ENCODE data around the gene GRIK4.

Gene GRIK4

DNA sequence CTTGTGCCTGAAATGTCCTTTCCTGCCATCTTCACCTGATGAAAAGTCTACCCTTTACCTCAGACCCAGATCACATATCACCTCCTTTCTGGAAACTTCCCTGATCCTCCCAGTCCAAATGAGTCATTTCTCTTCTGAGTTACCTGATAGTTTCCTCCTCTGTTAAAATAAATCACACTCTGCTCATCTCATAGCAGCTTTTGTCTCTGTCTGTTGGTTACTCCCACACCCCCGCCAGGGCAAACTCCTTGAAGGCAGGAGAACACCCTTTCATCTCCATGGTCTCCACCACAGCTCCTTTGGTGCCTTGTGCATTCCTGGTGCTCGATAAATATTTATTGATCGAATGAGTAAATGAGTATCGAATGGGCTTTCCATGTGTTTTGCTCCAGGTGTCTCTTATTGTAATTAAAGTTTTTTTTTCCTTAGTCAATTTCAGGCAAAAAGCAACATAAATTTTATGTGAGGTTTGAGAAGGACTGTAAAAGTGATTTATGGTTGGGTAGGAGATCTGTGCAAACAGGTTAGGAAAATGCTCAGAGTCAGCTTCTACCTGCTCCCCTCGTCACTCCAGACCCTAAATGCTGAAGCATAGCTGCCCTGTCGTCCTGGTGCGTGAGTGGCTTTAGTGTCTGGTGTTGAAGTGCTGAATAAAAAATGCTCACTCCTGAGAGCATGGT, 178.2 kb downstream of the GRIK4 start:
- no peak for TF ChIP-seq Cebpa-rat (IDR thresholded peaks at IDR 0.05)
- Histone ChIP-seq H3K4me2 (no peak overlapping the region; a peak in 1 of 22 replicates), H3K9ac (no peak overlapping the region), H3K27ac (peak overlapping the region in 1 of 11 experiments; percentile 57; a peak in 1 of 22 replicates), H3K4me3 (no peak overlapping the region), H3K36me3 (no peaks in the 10 kb centered on the region), H4K20me1 (peaks cover 0 to 16% (median 0%) of the 10 kb centered on the region in 11 experiments; a peak in 1 of 22 replicates), H3K9me3 (replicated peaks in 1 of 11) (no peaks in the 10 kb centered on the region), H3K27me3 (peaks cover 0 to 50% (median 0%) of the 10 kb centered on the region in 11 experiments; a peak in 6 of 22 replicates), H3K4me1 (peaks cover 13 to 37% (median 25%) of the 10 kb centered on the region in 10 experiments)

DNA sequence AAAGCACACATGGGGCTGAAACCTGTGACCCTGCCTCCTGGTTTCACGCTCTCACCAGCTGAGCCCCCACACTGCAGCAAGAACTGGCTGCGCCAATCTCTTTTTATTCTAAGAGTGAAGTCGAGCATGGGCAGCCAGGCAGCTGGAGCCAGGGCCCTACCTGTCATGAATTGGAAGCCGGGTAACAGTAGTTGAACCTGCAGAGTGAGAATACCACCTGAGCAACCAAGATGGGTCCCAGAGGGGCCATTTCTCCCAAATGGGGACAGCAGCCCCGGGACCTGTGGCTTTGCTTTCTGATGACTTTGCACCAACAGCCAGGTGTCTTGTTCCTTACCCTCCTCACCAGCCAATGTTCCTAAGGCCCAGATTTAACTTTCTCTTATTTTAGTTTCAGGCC, 178.9 kb downstream of the GRIK4 start:
- no peak for TF ChIP-seq Cebpa-rat (IDR thresholded peaks at IDR 0.05)
- Histone ChIP-seq H3K4me3 (no peak overlapping the region), H3K4me2 (peak overlapping the region in 2 of 11 experiments; percentile 0 to 16; a peak in 1 of 22 replicates), H3K4me1 (peaks cover 13 to 44% (median 31%) of the 10 kb centered on the region in 10 experiments), H3K27ac (no peak overlapping the region), H3K9me3 (replicated peaks in 1 of 11) (no peaks in the 10 kb centered on the region), H3K36me3 (no peaks in the 10 kb centered on the region), H3K9ac (no peak overlapping the region), H3K27me3 (peaks cover 0 to 48% (median 0%) of the 10 kb centered on the region in 11 experiments; a peak in 6 of 22 replicates), H4K20me1 (peaks cover 0 to 11% (median 0%) of the 10 kb centered on the region in 11 experiments; a peak in 1 of 22 replicates)

DNA sequence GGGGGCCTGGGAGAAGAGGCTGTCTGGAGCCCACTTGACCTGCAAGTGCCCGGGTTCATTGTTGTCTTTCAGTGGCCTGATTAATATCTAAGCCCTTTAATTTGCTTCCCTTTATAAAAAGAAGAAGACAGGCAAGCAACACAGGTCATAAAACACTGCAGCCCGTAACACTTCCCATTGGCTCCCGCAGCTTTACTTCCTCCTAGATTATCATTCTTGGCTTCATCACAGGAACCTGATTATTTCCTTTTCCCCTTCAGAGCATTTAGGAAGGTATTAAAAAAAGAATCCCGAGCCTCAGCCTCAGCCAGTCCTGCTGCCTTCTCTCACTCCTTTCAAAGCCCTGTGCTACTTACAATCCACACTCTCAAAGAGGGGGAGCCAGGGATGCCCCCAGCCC, 183.2 kb downstream of the GRIK4 start:
- Histone ChIP-seq H3K27me3 (peaks cover 0 to 15% (median 0%) of the 10 kb centered on the region in 11 experiments; a peak in 5 of 22 replicates), H3K9ac (no peak overlapping the region), H3K4me1 (peaks cover 0 to 58% (median 37%) of the 10 kb centered on the region in 10 experiments; a peak in 17 of 20 replicates), H3K4me3 (no peak overlapping the region), H3K27ac (no peak overlapping the region), H3K9me3 (replicated peaks in 1 of 11) (no peaks in the 10 kb centered on the region), H3K36me3 (no peaks in the 10 kb centered on the region), H4K20me1 (peaks cover 0 to 5% (median 0%) of the 10 kb centered on the region in 11 experiments; a peak in 1 of 22 replicates), H3K4me2 (peak overlapping the region; percentile 6 to 84 (median 62); a peak in 19 of 22 replicates)
- no peak for TF ChIP-seq Cebpa-rat (IDR thresholded peaks at IDR 0.05)

DNA sequence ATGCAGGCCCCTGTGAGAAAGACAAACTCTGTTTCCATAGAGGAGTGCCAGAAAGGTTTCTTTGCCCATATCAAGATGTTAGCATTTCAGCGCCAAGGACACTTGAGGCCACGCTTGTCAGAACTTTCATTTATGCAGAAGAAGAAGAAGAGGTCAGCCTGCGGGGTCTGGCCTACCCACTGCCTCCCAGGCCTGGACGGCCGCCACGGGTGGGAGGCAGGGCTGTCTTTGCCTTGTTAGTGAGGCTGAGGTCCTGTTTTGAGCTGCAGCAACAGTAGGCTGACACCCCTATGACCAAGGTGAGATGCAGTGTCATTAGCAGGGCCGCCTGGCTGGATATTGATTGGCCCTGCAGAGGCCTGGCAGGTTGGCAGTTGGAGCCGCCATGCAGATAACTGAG, 183.9 kb downstream of the GRIK4 start:
- Histone ChIP-seq H4K20me1 (peaks cover 0 to 5% (median 0%) of the 10 kb centered on the region in 11 experiments; a peak in 1 of 22 replicates), H3K9ac (no peak overlapping the region), H3K27me3 (peaks cover 0 to 9% (median 0%) of the 10 kb centered on the region in 11 experiments; a peak in 3 of 22 replicates), H3K36me3 (no peaks in the 10 kb centered on the region), H3K4me2 (peak overlapping the region in 9 of 11 experiments; percentile 42 to 84 (median 64); a peak in 18 of 22 replicates), H3K4me1 (peaks cover 0 to 55% (median 37%) of the 10 kb centered on the region in 10 experiments; a peak in 17 of 20 replicates), H3K27ac (no peak overlapping the region), H3K4me3 (no peak overlapping the region), H3K9me3 (replicated peaks in 1 of 11) (peaks cover 0 to 4% (median 0%) of the 10 kb centered on the region in 11 experiments; a peak in 2 of 22 replicates)
- no peak for TF ChIP-seq Cebpa-rat (IDR thresholded peaks at IDR 0.05)

DNA sequence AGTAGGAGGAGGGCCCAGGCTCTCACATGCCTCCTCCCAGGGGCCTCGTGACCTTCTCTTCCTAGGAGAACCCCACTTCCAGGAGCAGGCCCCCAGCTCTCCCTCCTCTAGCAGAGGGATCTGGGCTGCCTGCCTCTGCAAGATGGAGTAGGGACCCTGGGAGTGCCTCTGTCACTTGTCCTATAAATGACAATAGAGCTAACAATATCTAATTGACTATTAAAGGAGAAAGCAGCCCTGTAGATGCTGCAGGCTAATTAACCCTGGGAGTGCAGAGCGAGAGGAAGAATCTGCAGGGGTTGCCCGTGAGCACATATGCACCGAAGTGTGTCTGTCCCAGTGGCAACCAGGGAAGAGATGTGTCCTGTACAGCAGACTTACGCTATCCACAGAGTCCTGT, 184.4 kb downstream of the GRIK4 start:
- Histone ChIP-seq H3K9me3 (replicated peaks in 1 of 11) (peaks cover under 1 to 9% (median 4%) of the 10 kb centered on the region in 11 experiments; a peak in 16 of 22 replicates), H4K20me1 (peaks cover 0 to 5% (median 0%) of the 10 kb centered on the region in 11 experiments; a peak in 1 of 22 replicates), H3K4me3 (no peak overlapping the region), H3K27ac (no peak overlapping the region), H3K9ac (no peak overlapping the region), H3K4me2 (peak overlapping the region in 6 of 11 experiments; percentile 42 to 68 (median 64); a peak in 6 of 22 replicates), H3K4me1 (peaks cover 0 to 53% (median 37%) of the 10 kb centered on the region in 10 experiments; a peak in 17 of 20 replicates), H3K36me3 (no peaks in the 10 kb centered on the region), H3K27me3 (peaks cover 0 to 7% (median 0%) of the 10 kb centered on the region in 11 experiments; a peak in 2 of 22 replicates)
- TF ChIP-seq Cebpa-rat (IDR thresholded peaks at IDR 0.05): no peak

DNA sequence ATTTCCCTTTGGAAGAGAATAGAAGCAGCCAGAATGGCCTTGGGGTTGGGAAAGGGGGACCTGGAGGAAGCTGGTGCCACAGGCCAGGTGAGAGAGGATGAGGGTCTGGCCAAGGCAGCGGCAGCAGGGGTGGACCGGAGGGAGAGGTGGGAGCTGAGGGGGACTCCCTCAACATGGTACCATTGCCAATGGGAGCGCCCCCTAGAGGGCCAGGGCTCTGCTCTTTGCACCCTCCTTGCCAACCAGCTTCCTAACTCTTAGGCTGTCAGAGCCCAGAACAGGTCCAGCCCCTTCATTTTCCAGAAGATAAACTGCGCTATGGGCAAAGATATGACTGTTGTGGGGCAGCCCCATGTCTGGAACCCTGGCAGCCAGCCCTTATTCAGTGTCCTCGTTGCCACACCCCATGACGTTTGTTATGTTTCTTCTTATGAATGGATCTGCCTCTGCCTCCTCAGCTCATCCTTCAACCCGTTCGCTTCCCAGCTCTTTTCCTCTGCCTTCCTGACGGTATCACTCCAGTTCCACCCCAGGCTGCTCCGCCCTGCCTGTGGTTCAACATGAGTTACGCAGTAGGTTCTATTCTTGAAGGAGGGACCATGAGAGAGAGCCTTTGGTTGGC, 185.2 kb downstream of the GRIK4 start:
- no peaks in the 10 kb centered on the region for H3K36me3 ChIP-seq
- H3K27ac ChIP-seq: no peak overlapping the region
- H3K4me2 ChIP-seq: 0 out of 22 replicates have a peak overlapping the region, but pooled peaks of 1 of the 11 experiments have one; percentile 64
- no peak for TF ChIP-seq Cebpa-rat (IDR thresholded peaks at IDR 0.05)
- H3K9me3 ChIP-seq (replicated peaks in 1 of 11): peaks cover 7 to 15% (median 10%) of the 10 kb centered on the region in 11 experiments; a peak in 18 of 22 replicates
- H3K27me3 ChIP-seq: peaks cover 0 to 3% (median 0%) of the 10 kb centered on the region in 11 experiments; a peak in 1 of 22 replicates
- H4K20me1 ChIP-seq: peaks cover 0 to 5% (median 0%) of the 10 kb centered on the region in 11 experiments; a peak in 1 of 22 replicates
- no peak overlapping the region for H3K4me3 ChIP-seq
- peaks cover 0 to 58% (median 39%) of the 10 kb centered on the region in 10 experiments; a peak in 17 of 20 replicates for H3K4me1 ChIP-seq
- H3K9ac ChIP-seq: no peak overlapping the region

DNA sequence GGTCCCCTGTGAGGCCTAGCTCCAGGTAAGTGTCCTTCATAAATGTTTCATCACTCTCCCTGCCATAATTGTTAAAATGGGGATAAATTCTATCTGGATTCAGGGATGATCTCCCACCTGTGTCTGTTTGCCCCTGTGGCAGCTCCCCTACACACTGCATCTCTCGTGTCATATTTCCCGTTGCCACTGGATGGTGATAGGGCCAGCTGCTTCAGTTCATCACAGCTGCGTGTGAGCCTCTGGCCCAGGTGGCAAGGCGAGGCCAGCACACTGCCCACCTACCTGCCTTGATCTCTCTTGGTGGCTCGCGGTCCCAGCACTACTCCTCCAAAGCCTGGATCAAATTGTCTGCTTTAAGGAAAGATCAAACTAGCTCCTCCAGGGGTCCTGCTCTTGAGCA, 187.4 kb downstream of the GRIK4 start:
- H3K4me1 ChIP-seq: peaks cover 19 to 79% (median 61%) of the 10 kb centered on the region in 10 experiments
- H3K4me3 ChIP-seq: no peak overlapping the region
- no peaks in the 10 kb centered on the region for H3K27me3 ChIP-seq
- peak overlapping the region in 1 of 11 experiments; percentile 9; a peak in 1 of 22 replicates for H3K9ac ChIP-seq
- 0 out of 22 replicates have a peak overlapping the region, but pooled peaks of 2 of the 11 experiments have one; percentile 8 to 24 for H3K27ac ChIP-seq
- peaks cover 7 to 15% (median 10%) of the 10 kb centered on the region in 11 experiments; a peak in 18 of 22 replicates for H3K9me3 ChIP-seq (replicated peaks in 1 of 11)
- H3K4me2 ChIP-seq: peak overlapping the region in 9 of 11 experiments; percentile 13 to 73 (median 62); a peak in 17 of 22 replicates
- peaks cover 0 to 1% (median 0%) of the 10 kb centered on the region in 11 experiments; a peak in 1 of 22 replicates for H4K20me1 ChIP-seq
- no peaks in the 10 kb centered on the region for H3K36me3 ChIP-seq
- no peak for TF ChIP-seq Cebpa-rat (IDR thresholded peaks at IDR 0.05)

DNA sequence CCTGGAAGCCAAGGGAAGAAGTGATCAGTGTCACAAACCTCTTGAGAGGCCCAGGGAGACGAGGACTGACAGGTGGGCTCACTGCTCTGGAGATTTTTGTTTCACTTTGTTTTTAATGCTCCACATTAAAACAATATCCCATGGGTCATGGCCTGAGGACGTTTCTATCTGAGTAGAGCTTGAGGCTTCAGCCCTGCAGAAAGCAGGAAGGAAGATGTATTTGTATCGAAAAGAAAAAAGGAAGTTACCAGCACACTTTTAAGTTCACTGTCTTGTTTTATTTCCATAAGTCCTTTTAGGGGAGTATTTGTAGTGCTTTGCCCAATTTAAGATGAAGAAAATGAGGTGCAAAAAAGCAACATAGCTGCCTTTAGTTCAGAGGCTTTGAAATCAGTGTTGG, 191.1 kb downstream of the GRIK4 start:
- peak overlapping the region in 7 of 11 experiments; percentile 24 to 83 (median 74); a peak in 13 of 22 replicates for H3K27ac ChIP-seq
- H3K36me3 ChIP-seq: no peaks in the 10 kb centered on the region
- peak overlapping the region; percentile 64 to 93 (median 82) for H3K4me2 ChIP-seq
- H3K27me3 ChIP-seq: no peaks in the 10 kb centered on the region
- peaks cover 21 to 91% (median 69%) of the 10 kb centered on the region in 10 experiments for H3K4me1 ChIP-seq
- TF ChIP-seq Cebpa-rat (IDR thresholded peaks at IDR 0.05): no peak
- peak overlapping the region in 5 of 10 experiments; percentile 2 to 38 (median 17); a peak in 3 of 20 replicates for H3K4me3 ChIP-seq
- H3K9me3 ChIP-seq (replicated peaks in 1 of 11): peaks cover 19 to 44% (median 31%) of the 10 kb centered on the region in 11 experiments; a peak in 21 of 22 replicates
- H4K20me1 ChIP-seq: no peaks in the 10 kb centered on the region
- peak overlapping the region in 5 of 11 experiments; percentile 9 to 69 (median 66); a peak in 10 of 22 replicates for H3K9ac ChIP-seq
